ENCODE measurements around the gene CCN5. TPM values are rescaled to one million over a fixed set of nuclear protein-coding genes. Genes with fewer than 3 reads are reported as not detected.

CCN5 gene
- total and polyA plus RNA-seq, 2 of the 8 experiments (the other 6 are each of a cell fraction or from before 2014, with no cell fraction given), result not detected

GRCh38 chr20:44765091-44765490 is 49.9 kb downstream of the CCN5 start:
- peaks cover 0 to 6% of the 10 kb centered on the region in 2 experiments for H4K20me1 ChIP-seq (replicated peaks in 1 of 2; ENCODE audit: control insufficient read depth in 1 of 2, insufficient read depth in 2 of 2, low read length in 2 of 2)
- no peak overlapping the region for H2BK120ac ChIP-seq (replicated peaks; ENCODE audit: low read depth, low read length)
- H4K91ac ChIP-seq (replicated peaks; ENCODE audit: insufficient read length, low read length), result no peak overlapping the region
- H3K4me1 ChIP-seq (replicated peaks in 1 of 4; ENCODE audit: control insufficient read depth in 3 of 4, insufficient read depth in 4 of 4, low read length in 3 of 4), result peaks cover 0 to 5% (median 0%) of the 10 kb centered on the region in 4 experiments; a peak in 3 of 7 replicates
- H3K56ac ChIP-seq (replicated peaks; ENCODE audit: insufficient read length, low read depth, low read length), result no peak overlapping the region
- no peaks in the 10 kb centered on the region; a peak in 1 of 8 replicates for H3K36me3 ChIP-seq (ENCODE audit: control insufficient read depth in 2 of 4, insufficient read depth in 4 of 4, low read length in 3 of 4)
- POLR2A ChIA-PET (ENCODE audit: partially characterized antibody), result interaction anchor here (0.8 to 1.4 kb wide), 2 partner anchors 9 to 11 kb away, joined by 3 to 4 read pairs; no protein-coding TSS in a partner anchor
- H2BK15ac ChIP-seq (ENCODE audit: low read length), result no peak overlapping the region
- no peaks in the 10 kb centered on the region for H3K79me1 ChIP-seq (ENCODE audit: low read depth, low read length)
- TF ChIP-seq RXRA (IDR thresholded peaks at IDR 0.05; ENCODE audit: insufficient read depth, low read depth, low read length), result no peak
- no peak for TF ChIP-seq PHF8 (conservative IDR thresholded peaks at IDR 0.05; ENCODE audit: low read depth, low read length)
- TF ChIP-seq TAF1 (IDR thresholded peaks at IDR 0.05; ENCODE audit: low read depth, low read length), result no peak
- peak overlapping the region; percentile 31; the same call in 1 of the 2 replicates for H4K8ac ChIP-seq (ENCODE audit: extremely low read depth, insufficient read depth, low read length)
- H3K27me3 ChIP-seq (replicated peaks in 1 of 4; ENCODE audit: control insufficient read depth in 3 of 4, extremely low read depth in 1 of 4, insufficient read depth in 3 of 4, low read length in 3 of 4), result no peaks in the 10 kb centered on the region
- H3K23me2 ChIP-seq (ENCODE audit: low read depth, low read length), result peaks cover 5% of the 10 kb centered on the region; the same call in 1 of the 2 replicates
- H4K5ac ChIP-seq (ENCODE audit: insufficient read length, low read depth, low read length), result no peak overlapping the region
- no peak overlapping the region for H3K9ac ChIP-seq (replicated peaks in 1 of 4; ENCODE audit: extremely low read depth in 1 of 4, low read depth in 3 of 4, low read length in 3 of 4)
- H3K4me2 ChIP-seq (ENCODE audit: insufficient read depth in 1 of 2, low read depth in 2 of 2, low read length in 2 of 2), result no peak overlapping the region
- CTCF ChIA-PET (ENCODE audit: partially characterized antibody), result interaction anchor here (1.5 to 17.1 kb wide), 4 partner anchors 8 to 21 kb away, joined by 5 to 256 read pairs (median 12); partner anchors contain the start of gene KCNK15
- H3K18ac ChIP-seq (ENCODE audit: extremely low read depth, low read length), result no peak overlapping the region
- no peak overlapping the region for H2BK20ac ChIP-seq (ENCODE audit: low read length)
- H3K27ac ChIP-seq (ENCODE audit: low read depth, low read length), result no peak overlapping the region
- DNase-seq (ENCODE audit: low read depth in 1 of 2, low spot score in 2 of 2) (no peak), FAIRE-seq (no peak)
- H2BK12ac ChIP-seq (ENCODE audit: low read depth, low read length), result no peak overlapping the region
- no peak overlapping the region for H3K4me3 ChIP-seq (ENCODE audit: extremely low read depth in 1 of 4, insufficient read depth in 2 of 4, low read depth in 3 of 4, low read length in 4 of 4)
- H2BK5ac ChIP-seq (ENCODE audit: low read depth, low read length), result no peak overlapping the region
- H3K14ac ChIP-seq (ENCODE audit: insufficient read length), result no peak overlapping the region
- H3K4ac ChIP-seq (replicated peaks; ENCODE audit: insufficient read length, low read depth, low read length), result peak overlapping the region; percentile 21
- no peaks in the 10 kb centered on the region for H3K79me2 ChIP-seq (ENCODE audit: control insufficient read depth in 1 of 2, insufficient read depth in 2 of 2, low read length in 2 of 2)
- H2AK5ac ChIP-seq (ENCODE audit: low read depth, low read length), result no peak overlapping the region
- no peaks in the 10 kb centered on the region for H3K9me3 ChIP-seq (ENCODE audit: insufficient read depth in 2 of 2, low read depth in 1 of 2, low read length in 1 of 2)
- no peak overlapping the region for H2AFZ ChIP-seq (ENCODE audit: low read length)
- H3K23ac ChIP-seq (ENCODE audit: insufficient read length), result no peak overlapping the region
- WGBS, 2 experiments (ENCODE audit: extremely low coverage in 1 of 2, insufficient coverage in 1 of 2, insufficient read length in 1 of 2, insufficient replicate concordance in 2 of 2, low coverage in 1 of 2, low lambda C conversion rate in 2 of 2, missing lambda C conversion rate in 1 of 2), result 88% methylated on average over 4 of the region's 4 CpGs; no CpG with 5 or more reads in 1 of the 2 experiments

Data from H1 (cell line).